A673 (cell line): ENCODE data around the gene DCC. TPM values are rescaled to one million over a fixed set of nuclear protein-coding genes. Genes with fewer than 3 reads are reported as not detected.

Experiments
- BruUV-seq: library from RNA; stranded (reverse); fragments of 400-500 nt; replicated peaks from 2 replicates; lab custom pipeline; 2021; lab: Mats Ljungman, UMichigan
- CTCF ChIA-PET: fragments of 300-600 bp; sonication (Branson Sonifier 250); formaldehyde crosslinking; loops from one replicate; lab custom pipeline; 2022; ENCODE audit warnings: antibody characterized with exemption; lab: Charles Lee
- POLR2A ChIA-PET: fragments of 300-600 bp; sonication (Branson Sonifier 250); formaldehyde crosslinking; loops from one replicate; lab custom pipeline; 2022; ENCODE audit warnings: antibody characterized with exemption; ENCODE audit not compliant: low non-redundant PET; lab: Charles Lee
- DNase-seq: peaks from one replicate; pipeline ENCODE4 v3.0.0-alpha.2; 2015; ENCODE audit warnings: low spot score
- H3K27ac ChIP-seq: fragments of 200-600 bp; sonication (generic); 2 replicates; pipeline ENCODE4 v1.5.1; 2016; ENCODE audit warnings: mixed run types, low read depth, mild to moderate bottlenecking, mixed read lengths, antibody characterized with exemption, low read length; ENCODE audit not compliant: poor library complexity, severe bottlenecking
- H3K27me3 ChIP-seq: fragments of 200-600 bp; sonication (generic); replicated peaks from 2 replicates; pipeline ENCODE4 v1.6.1; 2017; ENCODE audit warnings: mixed run types, low read depth, mild to moderate bottlenecking, mixed read lengths, antibody characterized with exemption, low read length; ENCODE audit not compliant: insufficient read depth, poor library complexity
- H3K36me3 ChIP-seq: fragments of 200-600 bp; sonication (generic); 2 replicates; pipeline ENCODE4 v1.6.1; 2016; ENCODE audit warnings: mixed run types, mild to moderate bottlenecking, mixed read lengths, antibody characterized with exemption, low read length; ENCODE audit not compliant: insufficient read depth, poor library complexity, severe bottlenecking
- H3K4me1 ChIP-seq: fragments of 200-600 bp; sonication (generic); 2 replicates; pipeline ENCODE4 v1.6.1; 2017; ENCODE audit warnings: mixed run types, mild to moderate bottlenecking, mixed read lengths, antibody characterized with exemption, low read length; ENCODE audit not compliant: insufficient read depth, poor library complexity, severe bottlenecking
- H3K4me3 ChIP-seq: fragments of 200-600 bp; sonication (generic); 2 replicates; pipeline ENCODE4 v1.5.1; 2016; ENCODE audit warnings: low read depth, mixed run types, mild to moderate bottlenecking, mixed read lengths, low read length; ENCODE audit not compliant: poor library complexity, severe bottlenecking
- H3K9me3 ChIP-seq: fragments of 200-600 bp; sonication (generic); 2 replicates; pipeline ENCODE4 v1.6.1; 2016; ENCODE audit warnings: mixed run types, low read depth, mild to moderate bottlenecking, mixed read lengths, antibody characterized with exemption, low read length; ENCODE audit not compliant: poor library complexity, severe bottlenecking
- EZH2 ChIP-seq: fragments of 200-600 bp; sonication (generic); IDR thresholded peaks from 2 replicates; pipeline ENCODE4 v1.6.1; 2017; ENCODE audit warnings: borderline replicate concordance, low read depth, mild to moderate bottlenecking, mixed read lengths, antibody characterized with exemption, low read length; ENCODE audit not compliant: poor library complexity, severe bottlenecking
- intact Hi-C: fragments of 100-400 bp; cut with micrococcal nuclease; formaldehyde crosslinking; loops from one replicate; pipeline ENCODE4 v1.10.0; 2022; ENCODE audit not compliant: unreplicated experiment
- total RNA-seq: library from RNA; stranded (reverse); gene quantifications from 2 replicates; pipeline ENCODE4 v1.2.3, GENCODE V29; 2021
- TF ChIP-seq, protein P1 (sequence below): fragments of 300-800, 200-600 bp; sonication (generic); conservative IDR thresholded peaks from 2 replicates; pipeline ENCODE4 v1.5.1; 2017; ENCODE audit warnings: low read depth, mild to moderate bottlenecking, antibody characterized with exemption, low read length, moderate library complexity, mixed read lengths

DCC gene
- total RNA-seq, 1 experiment from 2014 or later = 93.0 TPM

DNA sequence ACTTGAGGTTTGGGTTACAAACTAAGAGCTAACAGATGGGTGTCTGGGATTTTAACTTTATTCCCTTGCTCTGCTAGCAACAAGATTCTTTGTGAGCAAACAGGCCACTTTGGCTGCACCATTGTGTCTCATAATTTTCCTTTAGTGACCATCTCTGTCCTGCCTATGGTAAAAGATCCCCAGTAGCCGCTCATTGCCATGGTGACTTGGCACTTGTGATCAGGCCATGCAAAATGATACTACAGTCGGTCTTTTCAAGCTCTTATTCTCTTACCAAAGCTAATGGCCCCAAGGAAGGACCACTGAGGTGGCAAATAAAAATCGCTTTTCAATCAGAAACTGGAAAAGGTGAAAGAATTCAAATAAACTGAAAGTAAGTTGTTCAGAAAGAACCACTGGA is 1047.6 kb downstream of the DCC start:
- no TSS peak for BruUV-seq
- ChIA-PET POLR2A (no interaction called here), CTCF (no interaction called here)
- H3K36me3 ChIP-seq = no peaks in the 10 kb centered on the region
- no peak for TF ChIP-seq EZH2
- H3K27me3 ChIP-seq = no peaks in the 10 kb centered on the region
- no peaks in the 10 kb centered on the region for H3K9me3 ChIP-seq
- no peak overlapping the region for H3K4me3 ChIP-seq
- no peaks in the 10 kb centered on the region for H3K4me1 ChIP-seq
- intact Hi-C loops = no loop called here
- no peak overlapping the region for H3K27ac ChIP-seq
- DNase-seq = no peak

DNA sequence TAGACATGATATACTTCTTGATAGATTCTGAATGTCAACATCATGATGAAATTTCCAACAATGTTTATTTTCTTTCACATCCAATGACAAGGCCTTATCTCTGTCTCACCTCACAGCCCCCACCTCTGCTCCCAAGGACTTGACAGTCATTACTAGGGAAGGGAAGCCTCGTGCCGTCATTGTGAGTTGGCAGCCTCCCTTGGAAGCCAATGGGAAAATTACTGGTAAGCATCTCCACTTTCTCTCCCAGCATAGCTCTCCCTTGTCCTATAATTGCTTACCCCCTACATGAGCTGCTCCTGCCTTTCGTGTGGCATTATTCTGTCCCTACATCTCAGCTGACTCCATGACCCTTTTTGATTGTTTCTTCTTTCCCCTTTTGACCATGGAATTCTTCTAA is 1062.7 kb downstream of the DCC start:
- Histone ChIP-seq H3K27me3 (no peaks in the 10 kb centered on the region), H3K36me3 (no peaks in the 10 kb centered on the region), H3K9me3 (no peaks in the 10 kb centered on the region), H3K4me1 (no peaks in the 10 kb centered on the region), H3K27ac (no peak overlapping the region), H3K4me3 (no peak overlapping the region)
- intact Hi-C loops = no loop called here
- TF ChIP-seq EZH2 = no peak
- TF ChIP-seq, protein P1, sequence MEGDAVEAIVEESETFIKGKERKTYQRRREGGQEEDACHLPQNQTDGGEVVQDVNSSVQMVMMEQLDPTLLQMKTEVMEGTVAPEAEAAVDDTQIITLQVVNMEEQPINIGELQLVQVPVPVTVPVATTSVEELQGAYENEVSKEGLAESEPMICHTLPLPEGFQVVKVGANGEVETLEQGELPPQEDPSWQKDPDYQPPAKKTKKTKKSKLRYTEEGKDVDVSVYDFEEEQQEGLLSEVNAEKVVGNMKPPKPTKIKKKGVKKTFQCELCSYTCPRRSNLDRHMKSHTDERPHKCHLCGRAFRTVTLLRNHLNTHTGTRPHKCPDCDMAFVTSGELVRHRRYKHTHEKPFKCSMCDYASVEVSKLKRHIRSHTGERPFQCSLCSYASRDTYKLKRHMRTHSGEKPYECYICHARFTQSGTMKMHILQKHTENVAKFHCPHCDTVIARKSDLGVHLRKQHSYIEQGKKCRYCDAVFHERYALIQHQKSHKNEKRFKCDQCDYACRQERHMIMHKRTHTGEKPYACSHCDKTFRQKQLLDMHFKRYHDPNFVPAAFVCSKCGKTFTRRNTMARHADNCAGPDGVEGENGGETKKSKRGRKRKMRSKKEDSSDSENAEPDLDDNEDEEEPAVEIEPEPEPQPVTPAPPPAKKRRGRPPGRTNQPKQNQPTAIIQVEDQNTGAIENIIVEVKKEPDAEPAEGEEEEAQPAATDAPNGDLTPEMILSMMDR = no peak
- POLR2A ChIA-PET = interaction anchor here (0.7 kb wide), 1 partner anchor 9 kb away, joined by 10 read pairs; no protein-coding TSS in a partner anchor
- BruUV-seq = no TSS peak
- no peak for DNase-seq
- CTCF ChIA-PET = no interaction called here

DNA sequence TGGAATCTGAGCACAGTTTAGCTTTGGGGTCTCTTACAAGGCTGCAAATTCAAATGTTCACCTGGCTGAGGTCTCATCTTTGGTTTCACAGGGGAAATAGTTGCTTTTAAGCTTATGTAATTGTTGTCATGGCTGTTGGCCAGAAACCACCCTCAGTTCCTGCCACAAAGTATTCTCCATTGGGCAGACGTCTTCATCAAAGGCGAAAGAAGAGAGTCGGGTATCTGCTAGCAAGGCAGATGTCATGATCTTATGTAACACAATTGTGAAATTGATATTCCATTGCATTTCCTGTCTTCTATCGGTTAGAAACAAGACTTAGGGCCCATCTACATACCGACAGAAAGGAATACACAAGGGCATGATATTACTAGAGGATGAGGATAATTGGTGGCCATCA is 1068.3 kb downstream of the DCC start:
- intact Hi-C loops = no loop called here
- POLR2A ChIA-PET = no interaction called here
- no peaks in the 10 kb centered on the region for H3K9me3 ChIP-seq
- no TSS peak for BruUV-seq
- H3K27me3 ChIP-seq = no peaks in the 10 kb centered on the region
- H3K4me1 ChIP-seq = no peaks in the 10 kb centered on the region
- CTCF ChIA-PET = no interaction called here
- TF ChIP-seq, protein P1 = no peak
- no peak for TF ChIP-seq EZH2
- DNase-seq = no peak
- H3K4me3 ChIP-seq = no peak overlapping the region
- no peak overlapping the region for H3K27ac ChIP-seq
- no peaks in the 10 kb centered on the region for H3K36me3 ChIP-seq

DNA sequence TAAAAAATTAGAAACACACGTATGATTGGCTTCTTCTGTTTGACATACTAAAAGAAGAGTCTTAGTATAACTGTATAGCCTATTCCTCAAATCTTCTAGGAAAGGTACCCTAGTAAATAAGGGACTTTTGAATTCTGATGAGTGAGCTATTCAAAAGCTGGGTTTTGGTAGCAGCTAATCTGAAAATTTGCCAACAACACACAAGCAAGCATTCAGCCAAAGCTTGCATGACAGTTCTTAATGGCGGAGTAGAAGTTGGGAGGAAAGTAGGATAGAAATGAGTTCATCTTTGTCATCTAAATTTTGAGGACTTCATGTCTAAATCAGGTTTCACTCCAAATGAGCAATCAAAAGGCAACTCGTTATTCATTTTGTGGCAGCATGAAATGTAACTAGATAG is 1071.5 kb downstream of the DCC start:
- Histone ChIP-seq H3K4me1 (peaks cover 9% of the 10 kb centered on the region), H3K27me3 (no peaks in the 10 kb centered on the region), H3K4me3 (no peak overlapping the region), H3K36me3 (no peaks in the 10 kb centered on the region), H3K9me3 (no peaks in the 10 kb centered on the region), H3K27ac (no peak overlapping the region)
- no TSS peak for BruUV-seq
- no peak for DNase-seq
- TF ChIP-seq, protein P1 = no peak
- no peak for TF ChIP-seq EZH2
- ChIA-PET CTCF (no interaction called here), POLR2A (no interaction called here)
- intact Hi-C loops = no loop called here
